Subcutaneous abdominal adipose tissue (tissue), 5 donors: Measurements from ENCODE around the gene REXO1.
A peak's percentile ranks its signal among the peaks of the same experiment; 100 is the strongest.

Source experiments
- H3K27ac ChIP-seq: one replicate; pipeline ENCODE4 v1.7.0; 2013; ENCODE audit warnings: low read depth, mild to moderate bottlenecking, inconsistent platforms, low read length, moderate library complexity
- H3K27me3 ChIP-seq, 5 donors: one replicate each; pipeline ENCODE4 v1.7.0; 2013; ENCODE audit warnings: low read length in 5 of 5, inconsistent platforms in 1 of 5; ENCODE audit not compliant: control insufficient read depth in 5 of 5, insufficient read depth in 4 of 5
- H3K36me3 ChIP-seq, 5 donors: one replicate each; pipeline ENCODE4 v1.7.0; 2013; ENCODE audit warnings: low read length in 5 of 5; ENCODE audit not compliant: control insufficient read depth in 5 of 5, insufficient read depth in 5 of 5
- H3K4me1 ChIP-seq, 5 donors: one replicate each; pipeline ENCODE4 v1.7.0; 2013; ENCODE audit warnings: low read length in 5 of 5, mild to moderate bottlenecking in 3 of 5, moderate library complexity in 1 of 5; ENCODE audit not compliant: control insufficient read depth in 5 of 5, insufficient read depth in 5 of 5
- H3K4me3 ChIP-seq, 5 donors: one replicate each; pipeline ENCODE4 v1.7.0; 2013; ENCODE audit warnings: low read length in 5 of 5, low read depth in 1 of 5
- H3K9ac ChIP-seq, 5 donors: one replicate each; pipeline ENCODE4 v1.7.0; 2013; ENCODE audit warnings: low read length in 5 of 5, mild to moderate bottlenecking in 4 of 5, moderate library complexity in 3 of 5
- H3K9me3 ChIP-seq, 5 donors: one replicate each; pipeline ENCODE4 v1.7.0; 2013; ENCODE audit warnings: low read length in 5 of 5; ENCODE audit not compliant: control insufficient read depth in 5 of 5
- donor health status: healthy.
- donor health status: healthy.
- donor health status: healthy.
- donor health status: healthy.
- donor health status: healthy.

Gene REXO1

GRCh38 chr19:1815605-1816529 lies 32.4 kb downstream of the REXO1 start:
- Histone ChIP-seq H3K9me3 (no peaks in the 10 kb centered on the region), H3K9ac (no peak overlapping the region), H3K27ac (no peak overlapping the region), H3K27me3 (no peaks in the 10 kb centered on the region), H3K36me3 (peaks cover 0 to 61% (median 52%) of the 10 kb centered on the region in 5 donors), H3K4me3 (no peak overlapping the region), H3K4me1 (peaks cover 0 to 20% (median 15%) of the 10 kb centered on the region in 5 donors)

DNA sequence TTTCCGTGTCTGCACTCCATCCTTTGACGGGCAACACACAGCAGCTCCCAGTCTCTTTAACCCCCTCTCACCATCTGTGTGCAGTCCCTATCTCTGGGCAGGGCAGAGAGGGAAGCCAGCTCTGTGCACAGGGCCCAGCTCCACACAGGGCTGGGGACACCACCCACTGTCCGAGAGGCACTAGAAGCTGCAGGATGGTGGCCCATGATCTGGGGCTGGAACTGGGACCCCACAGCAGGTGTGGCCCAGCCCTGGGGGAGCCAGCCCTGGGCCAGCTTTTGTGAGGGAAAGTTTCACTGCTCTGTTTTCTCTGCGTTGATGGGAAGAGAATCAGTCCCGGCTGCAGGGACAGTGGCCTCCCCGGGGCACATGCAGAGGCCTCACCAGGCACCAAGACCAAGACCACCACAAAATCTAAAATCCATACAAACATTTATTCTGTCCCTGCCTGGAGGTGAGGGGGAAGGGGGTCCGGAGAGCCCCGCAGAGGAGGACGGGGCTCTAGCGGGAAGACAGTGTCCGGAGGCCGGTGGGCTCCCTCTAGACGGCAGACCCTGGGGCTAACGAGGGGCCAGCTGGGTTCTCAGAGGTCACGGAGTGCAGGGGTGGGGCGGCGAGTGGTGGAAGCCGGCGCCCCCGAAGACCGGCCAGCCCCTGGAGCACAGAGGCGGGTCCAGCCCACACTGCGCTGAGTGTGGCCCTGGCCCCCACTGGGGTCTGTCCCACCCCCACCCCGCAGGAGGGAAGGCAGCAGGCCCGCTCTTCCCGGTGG lies 33.3 kb downstream of the REXO1 start:
- H3K27ac ChIP-seq, result no peak overlapping the region
- peaks cover 0 to 52% (median 44%) of the 10 kb centered on the region in 5 donors for H3K36me3 ChIP-seq
- H3K9ac ChIP-seq, result no peak overlapping the region
- H3K4me1 ChIP-seq, result peaks cover 0 to 20% (median 15%) of the 10 kb centered on the region in 5 donors
- no peaks in the 10 kb centered on the region for H3K27me3 ChIP-seq
- no peak overlapping the region for H3K4me3 ChIP-seq
- no peaks in the 10 kb centered on the region for H3K9me3 ChIP-seq

DNA sequence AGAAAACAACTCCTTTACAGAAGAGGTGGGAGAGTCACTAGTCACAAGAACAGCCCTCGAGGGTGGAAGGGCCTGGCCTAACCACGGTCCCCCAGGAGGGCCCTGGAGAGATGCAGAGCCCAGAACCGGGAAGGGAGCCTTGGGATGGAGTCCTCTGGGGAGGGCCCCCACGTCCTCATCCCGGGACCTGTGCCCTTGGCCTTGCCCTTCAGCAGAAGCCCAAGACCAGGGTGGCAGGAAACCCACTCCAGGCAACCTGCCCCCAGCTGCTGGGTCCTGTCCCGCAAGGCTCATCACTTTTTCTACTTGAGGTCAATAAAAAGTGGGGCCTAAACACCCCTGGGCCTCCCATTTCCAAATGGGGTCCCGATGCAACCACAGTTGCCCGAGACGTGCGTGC lies 33.9 kb downstream of the REXO1 start:
- no peaks in the 10 kb centered on the region for H3K9me3 ChIP-seq
- H3K27me3 ChIP-seq, result no peaks in the 10 kb centered on the region
- H3K36me3 ChIP-seq, result peaks cover 0 to 46% (median 38%) of the 10 kb centered on the region in 5 donors
- H3K27ac ChIP-seq, result no peak overlapping the region
- peaks cover 0 to 20% (median 15%) of the 10 kb centered on the region in 5 donors for H3K4me1 ChIP-seq
- no peak overlapping the region for H3K4me3 ChIP-seq
- no peak overlapping the region for H3K9ac ChIP-seq

GRCh38 chr19:1813192-1814182 lies 34.8 kb downstream of the REXO1 start:
- Histone ChIP-seq H3K9ac (peak overlapping the region in 4 of 5 donors; percentile 5 to 73 (median 54)), H3K4me3 (peak overlapping the region; percentile 46 to 78 (median 65)), H3K27me3 (no peaks in the 10 kb centered on the region), H3K36me3 (peaks cover 0 to 37% (median 30%) of the 10 kb centered on the region in 5 donors), H3K4me1 (peaks cover 0 to 20% (median 15%) of the 10 kb centered on the region in 5 donors), H3K9me3 (no peaks in the 10 kb centered on the region), H3K27ac (no peak overlapping the region)

DNA sequence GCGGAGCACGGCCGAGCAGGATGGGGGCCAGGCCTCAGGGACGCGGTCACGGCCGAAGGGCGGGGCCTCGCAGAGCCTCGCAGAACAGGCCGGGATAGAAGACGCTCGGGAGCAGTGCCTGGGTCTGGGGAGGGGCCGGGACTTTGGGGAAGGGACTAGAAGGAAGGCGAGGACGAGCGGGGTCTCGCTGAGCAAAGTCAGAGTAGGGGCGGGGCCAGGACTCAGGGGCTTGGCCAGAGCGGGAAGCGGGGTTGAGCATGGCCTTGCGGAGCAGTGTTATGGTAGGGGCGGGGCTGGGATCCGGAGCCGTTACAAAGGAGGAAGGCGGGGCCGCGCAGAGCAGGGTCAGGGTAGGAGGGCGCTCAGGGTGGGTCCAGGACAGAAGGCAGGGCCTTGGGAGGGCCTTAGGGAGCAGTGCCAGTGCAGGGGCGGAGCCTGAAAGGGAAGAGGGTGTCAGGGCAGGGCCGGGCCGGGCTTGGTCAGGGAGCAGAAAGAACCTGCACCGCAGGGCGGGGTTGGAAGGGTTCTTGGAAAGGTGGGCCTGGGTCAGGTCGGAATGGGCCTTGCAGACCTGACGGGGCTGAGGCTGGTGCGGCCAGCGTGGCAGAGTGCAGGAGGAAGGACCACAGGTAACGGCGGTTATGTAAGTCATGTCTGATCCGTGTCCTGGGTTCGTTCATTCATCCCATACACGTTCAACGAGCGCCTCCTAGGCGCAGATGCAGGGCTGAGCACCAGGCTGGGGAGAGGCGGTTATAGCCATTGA lies 35.7 kb downstream of the REXO1 start:
- H3K9ac ChIP-seq, result peak overlapping the region in 4 of 5 donors; percentile 5 to 73 (median 54)

DNA sequence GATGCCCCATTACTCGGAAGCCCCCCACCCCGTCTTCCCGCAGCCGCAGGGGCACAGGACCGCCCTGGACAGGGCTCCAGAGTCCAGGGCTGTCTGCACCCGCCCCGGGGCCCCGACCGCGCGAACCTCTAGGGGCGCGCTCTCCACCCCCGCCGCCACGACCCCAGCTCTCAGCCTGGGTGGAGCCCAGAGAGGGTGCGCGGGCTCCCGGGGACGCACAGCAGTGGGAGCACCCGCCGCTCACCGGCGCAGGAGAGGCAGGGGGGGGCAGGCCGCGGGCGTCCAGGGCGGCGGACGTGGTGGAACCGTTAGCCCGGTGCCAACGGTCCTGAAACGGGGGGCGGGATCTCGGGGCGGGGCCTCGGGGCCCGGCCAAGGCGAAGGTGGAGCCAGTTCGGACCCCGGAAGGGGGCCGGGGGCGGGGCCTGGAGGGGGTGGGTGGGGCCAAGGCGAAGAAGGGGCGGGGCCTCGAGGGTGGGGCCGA lies 36.3 kb downstream of the REXO1 start, which contains the start of gene ATP8B3:
TSS of gene ATP8B3 (minus strand) at position 335 of the 484 bp plus-strand sequence. CDS start 540 bp downstream, outside the sequence.
- no peaks in the 10 kb centered on the region for H3K9me3 ChIP-seq
- H3K27ac ChIP-seq, result peak within 1 kb of the TSS; percentile 40
- H3K36me3 ChIP-seq, result peaks cover 0 to 22% (median 15%) of the 10 kb centered on the region in 5 donors
- H3K27me3 ChIP-seq, result no peaks in the 10 kb centered on the region
- peak within 1 kb of the TSS; percentile 46 to 78 (median 65) for H3K4me3 ChIP-seq
- peak within 1 kb of the TSS in 4 of 5 donors; percentile 5 to 73 (median 54) for H3K9ac ChIP-seq
- peaks cover 0 to 20% (median 15%) of the 10 kb centered on the region in 5 donors for H3K4me1 ChIP-seq

More for the DNA sequence above, 35.7 kb downstream of the REXO1 start:
- Histone ChIP-seq H3K9me3 (no peaks in the 10 kb centered on the region), H3K36me3 (peaks cover 0 to 28% (median 21%) of the 10 kb centered on the region in 5 donors), H3K4me1 (peaks cover 0 to 20% (median 15%) of the 10 kb centered on the region in 5 donors), H3K4me3 (peak overlapping the region; percentile 46 to 78 (median 65)), H3K27me3 (no peaks in the 10 kb centered on the region), H3K27ac (no peak overlapping the region)

DNA sequence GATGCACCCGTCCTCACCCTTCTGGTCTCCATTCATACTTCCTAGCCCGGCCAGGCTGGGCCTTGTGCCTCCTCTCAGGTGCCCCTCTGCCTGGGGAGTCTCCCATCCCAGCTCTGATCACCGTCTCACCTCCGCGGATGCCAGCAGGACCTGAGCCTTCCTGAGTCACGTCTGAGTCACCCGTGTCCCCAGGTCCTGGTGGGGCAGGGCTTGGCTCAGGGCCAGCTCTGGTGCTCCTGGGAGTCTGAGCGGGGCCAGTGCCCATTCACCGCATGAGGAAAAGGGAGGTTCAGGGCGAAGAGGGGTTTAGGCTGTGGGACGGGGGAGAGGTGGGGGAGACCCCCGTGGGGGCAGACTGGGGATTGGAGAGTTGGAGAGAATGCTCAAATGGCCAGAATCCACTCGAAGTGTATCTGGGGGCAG lies 36.8 kb downstream of the REXO1 start:
- Histone ChIP-seq H3K27me3 (no peaks in the 10 kb centered on the region), H3K27ac (peak overlapping the region; percentile 40), H3K9me3 (no peaks in the 10 kb centered on the region), H3K9ac (no peak overlapping the region), H3K4me3 (peak overlapping the region in 2 of 5 donors; percentile 46 to 56), H3K36me3 (peaks cover 0 to 17% (median 10%) of the 10 kb centered on the region in 5 donors), H3K4me1 (peaks cover 0 to 20% (median 15%) of the 10 kb centered on the region in 5 donors)

GRCh38 chr19:1810439-1811160 lies 37.7 kb downstream of the REXO1 start:
- H3K9me3 ChIP-seq, result no peaks in the 10 kb centered on the region
- H3K4me1 ChIP-seq, result peaks cover 0 to 20% (median 15%) of the 10 kb centered on the region in 5 donors
- H3K27ac ChIP-seq, result peak overlapping the region; percentile 40
- H3K4me3 ChIP-seq, result no peak overlapping the region
- H3K36me3 ChIP-seq, result peaks cover 0 to 9% (median 2%) of the 10 kb centered on the region in 5 donors
- no peaks in the 10 kb centered on the region for H3K27me3 ChIP-seq
- no peak overlapping the region for H3K9ac ChIP-seq
